IPS-18a (cell line): ENCODE measurements around the gene CERK.
A peak's percentile ranks its signal among the peaks of the same experiment; 100 is the strongest.
"Not testable (repeated sequence)": the region's sequence is repeated elsewhere in the genome, so short reads cannot be mapped to it uniquely, and the experiment has no call there.

Source experiments
- H3K27ac ChIP-seq: one replicate; pipeline ENCODE4 v1.5.1; 2013; ENCODE audit warnings: low read length
- H3K27me3 ChIP-seq: one replicate; pipeline ENCODE4 v1.6.1; 2013; ENCODE audit warnings: mild to moderate bottlenecking, low read length; ENCODE audit not compliant: control insufficient read depth, insufficient read depth
- H3K36me3 ChIP-seq: one replicate; pipeline ENCODE4 v1.6.1; 2013; ENCODE audit warnings: low read depth, low read length; ENCODE audit not compliant: control insufficient read depth
- H3K4me1 ChIP-seq: one replicate; pipeline ENCODE4 v1.6.1; 2013; ENCODE audit warnings: low read depth, low read length; ENCODE audit not compliant: control insufficient read depth
- H3K4me3 ChIP-seq: one replicate; pipeline ENCODE4 v1.5.1; 2013; ENCODE audit warnings: low read length
- H3K9ac ChIP-seq: one replicate; pipeline ENCODE4 v1.6.1; 2013; ENCODE audit warnings: mild to moderate bottlenecking, low read length, moderate library complexity
- H3K9me3 ChIP-seq: one replicate; pipeline ENCODE4 v1.6.1; 2013; ENCODE audit warnings: low read depth, low read length; ENCODE audit not compliant: control insufficient read depth

Gene CERK

GRCh38 chr22:46737976-46738646 lies at the start of gene CERK:
Gene CERK, minus strand, starts transcription at chr22:46738252. Its CDS starts 104 bp downstream, at chr22:46738148.
- Histone ChIP-seq H3K36me3 (no peaks in the 10 kb centered on the region), H3K9me3 (no peaks in the 10 kb centered on the region), H3K9ac (peak within 1 kb of the TSS; percentile 79), H3K4me1 (peaks cover 18% of the 10 kb centered on the region), H3K4me3 (peak within 1 kb of the TSS; percentile 82), H3K27me3 (no peaks in the 10 kb centered on the region), H3K27ac (no peak within 1 kb of the TSS)

GRCh38 chr22:46783721-46784120 lies 45.7 kb upstream of the CERK start:
- H3K27ac ChIP-seq, result no peak overlapping the region
- no peak overlapping the region for H3K4me3 ChIP-seq
- H3K9ac ChIP-seq, result no peak overlapping the region
- no peaks in the 10 kb centered on the region for H3K9me3 ChIP-seq
- H3K36me3 ChIP-seq, result no peaks in the 10 kb centered on the region
- no peaks in the 10 kb centered on the region for H3K27me3 ChIP-seq
- H3K4me1 ChIP-seq, result no peaks in the 10 kb centered on the region

- H3K4me1 ChIP-seq, H3K4me3 ChIP-seq, H3K27ac ChIP-seq, H3K9me3 ChIP-seq, H3K9ac ChIP-seq, H3K27me3 ChIP-seq, H3K36me3 ChIP-seq: not testable (repeated sequence)
Observed at GRCh38 chr22:46782200-46782599, 44.1 kb upstream of the CERK start.

GRCh38 chr22:46781291-46781690 lies 43.2 kb upstream of the CERK start:
- H3K36me3 ChIP-seq, result no peaks in the 10 kb centered on the region
- H3K4me1 ChIP-seq, result no peaks in the 10 kb centered on the region
- H3K4me3 ChIP-seq, result no peak overlapping the region
- no peak overlapping the region for H3K9ac ChIP-seq
- H3K27me3 ChIP-seq, result no peaks in the 10 kb centered on the region
- H3K9me3 ChIP-seq, result no peaks in the 10 kb centered on the region
- H3K27ac ChIP-seq, result no peak overlapping the region

GRCh38 chr22:46780453-46780852 lies 42.4 kb upstream of the CERK start:
- H3K27ac ChIP-seq, result no peak overlapping the region
- no peaks in the 10 kb centered on the region for H3K4me1 ChIP-seq
- no peaks in the 10 kb centered on the region for H3K9me3 ChIP-seq
- H3K27me3 ChIP-seq, result no peaks in the 10 kb centered on the region
- H3K4me3 ChIP-seq, result no peak overlapping the region
- no peak overlapping the region for H3K9ac ChIP-seq
- H3K36me3 ChIP-seq, result no peaks in the 10 kb centered on the region

- Histone ChIP-seq H3K9me3 (no peaks in the 10 kb centered on the region), H3K36me3 (no peaks in the 10 kb centered on the region), H3K27ac (no peak overlapping the region), H3K4me1 (no peaks in the 10 kb centered on the region), H3K9ac (no peak overlapping the region), H3K27me3 (no peaks in the 10 kb centered on the region), H3K4me3 (no peak overlapping the region)
Observed at GRCh38 chr22:46779651-46780050, 41.6 kb upstream of the CERK start.

GRCh38 chr22:46779023-46779422 lies 41.0 kb upstream of the CERK start:
- Histone ChIP-seq H3K36me3 (no peaks in the 10 kb centered on the region), H3K9me3 (no peaks in the 10 kb centered on the region), H3K4me1 (peaks cover 5% of the 10 kb centered on the region), H3K27ac (no peak overlapping the region), H3K4me3 (no peak overlapping the region), H3K9ac (no peak overlapping the region), H3K27me3 (no peaks in the 10 kb centered on the region)

- no peak overlapping the region for H3K9ac ChIP-seq
- peaks cover 7% of the 10 kb centered on the region for H3K4me1 ChIP-seq
- H3K27ac ChIP-seq, result no peak overlapping the region
- H3K4me3 ChIP-seq, result no peak overlapping the region
- no peaks in the 10 kb centered on the region for H3K27me3 ChIP-seq
- H3K9me3 ChIP-seq, result no peaks in the 10 kb centered on the region
- no peaks in the 10 kb centered on the region for H3K36me3 ChIP-seq
Observed at GRCh38 chr22:46777609-46777970, 39.5 kb upstream of the CERK start.

- H3K27me3 ChIP-seq, result no peaks in the 10 kb centered on the region
- no peaks in the 10 kb centered on the region for H3K36me3 ChIP-seq
- H3K27ac ChIP-seq, result no peak overlapping the region
- no peaks in the 10 kb centered on the region for H3K9me3 ChIP-seq
- no peak overlapping the region for H3K4me3 ChIP-seq
- peaks cover 7% of the 10 kb centered on the region for H3K4me1 ChIP-seq
- no peak overlapping the region for H3K9ac ChIP-seq
Observed at GRCh38 chr22:46776876-46777608, 39.0 kb upstream of the CERK start.

GRCh38 chr22:46775850-46776826 lies 38.1 kb upstream of the CERK start:
- Histone ChIP-seq H3K4me3 (no peak overlapping the region), H3K4me1 (peaks cover 7% of the 10 kb centered on the region)

GRCh38 chr22:46774980-46775849 lies 37.2 kb upstream of the CERK start:
- Histone ChIP-seq H3K36me3 (no peaks in the 10 kb centered on the region), H3K9ac (no peak overlapping the region), H3K27ac (no peak overlapping the region), H3K9me3 (no peaks in the 10 kb centered on the region), H3K4me3 (no peak overlapping the region), H3K4me1 (peaks cover 7% of the 10 kb centered on the region), H3K27me3 (no peaks in the 10 kb centered on the region)

More at GRCh38 chr22:46775850-46776826, 38.1 kb upstream of the CERK start:
- H3K27ac ChIP-seq, result no peak overlapping the region
- H3K9ac ChIP-seq, result no peak overlapping the region
- H3K27me3 ChIP-seq, result no peaks in the 10 kb centered on the region
- H3K36me3 ChIP-seq, result no peaks in the 10 kb centered on the region
- H3K9me3 ChIP-seq, result no peaks in the 10 kb centered on the region
